ENCODE measurements around the gene CFAP61.

CFAP61 gene

GRCh38 chr20:20369250-20370093 lies 317.1 kb downstream of the CFAP61 start:
- DNase-seq, result no peak

- DNase-seq, result no peak
These were observed 317.8 kb downstream of the CFAP61 start for GRCh38 chr20:20370094-20370575.

GRCh38 chr20:20371083-20371482 lies 318.8 kb downstream of the CFAP61 start:
- no peak for DNase-seq

GRCh38 chr20:20371681-20372080 lies 319.3 kb downstream of the CFAP61 start:
- no peak for DNase-seq

- DNase-seq, result no peak
These were observed 320.8 kb downstream of the CFAP61 start for GRCh38 chr20:20373091-20373571.

GRCh38 chr20:20375862-20376261 lies 323.5 kb downstream of the CFAP61 start:
- no peak for DNase-seq

GRCh38 chr20:20386192-20386591 lies 333.9 kb downstream of the CFAP61 start:
- DNase-seq, result no peak

- no peak for DNase-seq
These were observed 338.1 kb downstream of the CFAP61 start for GRCh38 chr20:20390393-20390792.

GRCh38 chr20:20391115-20391514 lies 338.8 kb downstream of the CFAP61 start:
- DNase-seq, result no peak

GRCh38 chr20:20391766-20392165 lies 339.4 kb downstream of the CFAP61 start:
- no peak for DNase-seq

GRCh38 chr20:20393207-20394120 lies 341.1 kb downstream of the CFAP61 start:
- no peak for DNase-seq

- DNase-seq, result no peak
These were observed 342.8 kb downstream of the CFAP61 start for GRCh38 chr20:20395087-20395486.

GRCh38 chr20:20395903-20396568 lies 343.7 kb downstream of the CFAP61 start:
- DNase-seq, result no peak

- no peak for DNase-seq
These were observed 344.5 kb downstream of the CFAP61 start for GRCh38 chr20:20396794-20397193.

GRCh38 chr20:20398123-20398522 lies 345.8 kb downstream of the CFAP61 start:
- no peak for DNase-seq

GRCh38 chr20:20399531-20400500 lies 347.5 kb downstream of the CFAP61 start:
- no peak for DNase-seq

GRCh38 chr20:20401991-20402390 lies 349.7 kb downstream of the CFAP61 start:
- DNase-seq, result no peak

- no peak for DNase-seq
These were observed 352.3 kb downstream of the CFAP61 start for GRCh38 chr20:20404633-20405032.

- no peak for DNase-seq
These were observed 353.3 kb downstream of the CFAP61 start for GRCh38 chr20:20405623-20406022.

GRCh38 chr20:20406306-20406705 lies 354.0 kb downstream of the CFAP61 start:
- DNase-seq, result no peak

All from effector CD8-positive, alpha-beta T cell (primary cell).